ENCODE measurements around the gene SRL. TPM values are rescaled to one million over a fixed set of nuclear protein-coding genes. Genes with fewer than 3 reads are reported as not detected.

SRL gene
- total and polyA plus RNA-seq, 2 donors (not counting 1 experiment from before 2014, with no cell fraction given): not detected

DNA sequence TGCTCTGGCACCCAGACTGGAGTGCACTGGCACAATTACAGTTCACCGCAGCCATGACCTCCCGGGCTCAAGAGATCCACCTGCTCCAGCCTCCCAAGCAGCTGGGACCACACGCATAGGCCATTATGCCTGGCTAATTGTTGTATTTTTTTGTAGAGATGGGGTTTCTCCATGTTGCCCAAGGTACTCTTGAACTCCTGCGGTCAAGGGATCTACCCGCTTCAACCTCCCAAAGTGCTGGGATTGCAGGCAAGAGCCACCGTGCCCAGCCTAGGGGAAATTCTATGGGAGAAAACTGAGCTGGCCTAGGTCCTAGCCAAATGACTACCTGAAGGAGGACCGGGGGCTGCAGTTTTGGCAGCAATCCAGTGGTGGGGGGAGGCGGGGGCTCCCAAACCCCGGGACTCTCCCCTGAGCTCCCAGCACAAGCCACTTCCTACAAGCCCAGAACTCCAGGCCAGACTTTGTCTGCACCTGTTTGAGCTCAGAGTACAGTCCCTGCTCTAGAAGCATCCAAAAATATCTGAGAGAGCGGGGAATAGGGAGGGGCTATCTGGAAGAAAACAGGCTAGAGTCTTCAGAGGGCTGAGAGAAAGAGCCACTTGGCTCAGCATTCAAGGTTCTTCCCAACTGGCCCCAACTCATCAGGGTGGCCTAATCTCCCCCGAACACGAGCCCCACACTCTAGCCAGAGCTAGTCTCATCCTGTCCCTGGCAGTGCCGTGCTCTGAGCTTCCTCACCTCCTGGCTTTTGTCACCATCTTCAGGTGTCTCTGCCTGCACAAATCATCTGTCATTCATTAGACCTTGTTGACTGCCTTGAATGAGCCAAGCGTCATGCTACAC lies 9.1 kb downstream of the SRL start:
- Histone ChIP-seq H4K20me1 (ENCODE audit: control insufficient read depth, insufficient read depth, low read length, poor library complexity, severe bottlenecking) (no peaks in the 10 kb centered on the region), H3K4me3 (ENCODE audit: control extremely low read depth in 1 of 5, extremely low read depth in 1 of 5, insufficient read depth in 1 of 5, low read depth in 2 of 5, low read length in 4 of 5) (no peak overlapping the region), H3K4me2 (replicated peaks; ENCODE audit: low read depth, low read length, poor library complexity, severe bottlenecking) (no peak overlapping the region), H3K4me1 (ENCODE audit: control insufficient read depth in 2 of 2, insufficient read depth in 2 of 2, low read length in 2 of 2) (no peaks in the 10 kb centered on the region), H3K27me3 (replicated peaks in 1 of 4; ENCODE audit: control extremely low read depth in 1 of 4, control insufficient read depth in 3 of 4, insufficient read depth in 4 of 4, low read length in 3 of 4) (peaks cover 0 to 7% (median 1%) of the 10 kb centered on the region in 4 experiments), H2AFZ (ENCODE audit: insufficient read depth, low read depth, low read length, poor library complexity, severe bottlenecking) (no peak overlapping the region), H3K27ac (ENCODE audit: low read length in 2 of 2) (no peak overlapping the region), H3K79me2 (ENCODE audit: control insufficient read depth, insufficient read depth, low read length) (no peaks in the 10 kb centered on the region), H3K36me3 (replicated peaks in 1 of 2; ENCODE audit: control extremely low read depth in 1 of 2, control insufficient read depth in 1 of 2, extremely low read depth in 1 of 2, insufficient read depth in 2 of 2, low read length in 1 of 2) (no peaks in the 10 kb centered on the region), H3K9me3 (ENCODE audit: control extremely low read depth in 1 of 3, control insufficient read depth in 2 of 3, insufficient read depth in 1 of 3, low read length in 2 of 3) (peaks cover 0 to 10% (median 0%) of the 10 kb centered on the region in 3 donors), H3K9ac (ENCODE audit: low read length) (no peak overlapping the region)
- Mint-ChIP-seq H3K4me1 (no peaks in the 10 kb centered on the region), H3K4me3 (no peak overlapping the region), H3K27ac (no peak overlapping the region), H3K9me3 (ENCODE audit: insufficient read depth) (no peaks in the 10 kb centered on the region), H3K27me3 (peaks cover 19% of the 10 kb centered on the region)
- no peak for TF ChIP-seq EZH2 (IDR thresholded peaks at IDR 0.05; ENCODE audit: borderline replicate concordance, insufficient read depth, low read depth, low read length, poor library complexity, severe bottlenecking)
- no peak for TF ChIP-seq CTCF (IDR thresholded peaks at IDR 0.05)
- intact Hi-C loops (cut with micrococcal nuclease): no loop called here
- DNase-seq: no peak
- CTCF ChIA-PET: interaction anchor here (0.7 kb wide), 1 partner anchor 16 kb away, joined by 3 read pairs; no protein-coding TSS in a partner anchor
- POLR2A ChIA-PET: no interaction called here
- 90% methylated on average over 11 of the region's 14 CpGs for WGBS (ENCODE audit: insufficient coverage)
- ATAC-seq (ENCODE audit: low read depth): no peak

- H3K4me3 ChIP-seq (ENCODE audit: control extremely low read depth in 1 of 5, extremely low read depth in 1 of 5, insufficient read depth in 1 of 5, low read depth in 2 of 5, low read length in 4 of 5): no peak overlapping the region
- Mint-ChIP-seq H3K27ac (no peak overlapping the region), H3K27me3 (peaks cover 14% of the 10 kb centered on the region), H3K9me3 (ENCODE audit: insufficient read depth) (no peaks in the 10 kb centered on the region), H3K4me3 (no peak overlapping the region), H3K4me1 (no peaks in the 10 kb centered on the region)
- POLR2A ChIA-PET: no interaction called here
- WGBS (ENCODE audit: insufficient coverage): 93% methylated on average over 9 of the region's 11 CpGs
- no peak for ATAC-seq (ENCODE audit: low read depth)
- no peak overlapping the region for H3K27ac ChIP-seq (ENCODE audit: low read length in 2 of 2)
- no peak for TF ChIP-seq EZH2 (IDR thresholded peaks at IDR 0.05; ENCODE audit: borderline replicate concordance, insufficient read depth, low read depth, low read length, poor library complexity, severe bottlenecking)
- TF ChIP-seq CTCF (IDR thresholded peaks at IDR 0.05): no peak
- intact Hi-C loops (cut with micrococcal nuclease): no loop called here
- no peak overlapping the region for H3K4me2 ChIP-seq (replicated peaks; ENCODE audit: low read depth, low read length, poor library complexity, severe bottlenecking)
- H3K9me3 ChIP-seq (ENCODE audit: control extremely low read depth in 1 of 3, control insufficient read depth in 2 of 3, insufficient read depth in 1 of 3, low read length in 2 of 3): peaks cover 0 to 10% (median 0%) of the 10 kb centered on the region in 3 donors
- no peak overlapping the region for H3K9ac ChIP-seq (ENCODE audit: low read length)
- no peaks in the 10 kb centered on the region for H3K36me3 ChIP-seq (replicated peaks in 1 of 2; ENCODE audit: control extremely low read depth in 1 of 2, control insufficient read depth in 1 of 2, extremely low read depth in 1 of 2, insufficient read depth in 2 of 2, low read length in 1 of 2)
- CTCF ChIA-PET: no interaction called here
- H3K79me2 ChIP-seq (ENCODE audit: control insufficient read depth, insufficient read depth, low read length): no peaks in the 10 kb centered on the region
- H4K20me1 ChIP-seq (ENCODE audit: control insufficient read depth, insufficient read depth, low read length, poor library complexity, severe bottlenecking): no peaks in the 10 kb centered on the region
- no peaks in the 10 kb centered on the region for H3K4me1 ChIP-seq (ENCODE audit: control insufficient read depth in 2 of 2, insufficient read depth in 2 of 2, low read length in 2 of 2)
- DNase-seq: no peak
- H3K27me3 ChIP-seq (replicated peaks in 1 of 4; ENCODE audit: control extremely low read depth in 1 of 4, control insufficient read depth in 3 of 4, insufficient read depth in 4 of 4, low read length in 3 of 4): peaks cover 0 to 7% (median 1%) of the 10 kb centered on the region in 4 experiments
- H2AFZ ChIP-seq (ENCODE audit: insufficient read depth, low read depth, low read length, poor library complexity, severe bottlenecking): no peak overlapping the region
These were observed 10.0 kb downstream of the SRL start for GRCh38 chr16:4231886-4232285.
